ENCODE measurements around the gene NPAS2. TPM values are rescaled to one million over a fixed set of nuclear protein-coding genes. Genes with fewer than 3 reads are reported as not detected.

The NPAS2 gene
- total RNA-seq, 1 donor from 2014 or later: 39.4 TPM

DNA sequence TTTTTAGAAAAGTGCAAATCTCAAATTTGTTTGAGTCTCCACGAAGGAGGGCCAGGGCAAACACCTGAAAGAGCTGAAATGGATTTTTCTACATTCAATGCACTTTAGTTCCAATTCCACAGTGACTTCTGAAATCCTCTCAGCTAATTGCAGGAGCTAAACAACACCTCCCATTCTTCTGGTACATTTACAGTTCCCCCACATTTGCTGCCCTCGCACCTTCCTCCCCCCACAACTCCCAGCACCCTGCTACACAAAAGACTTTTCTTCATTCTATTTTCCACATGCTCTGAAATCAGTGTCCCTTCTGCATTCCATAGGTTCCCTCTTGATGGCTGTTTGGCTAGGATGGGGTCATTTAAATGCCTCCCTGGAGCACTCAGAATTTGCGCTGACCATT is 5.9 kb upstream of the NPAS2 start:
- H3K4me1 ChIP-seq: peaks cover 5% of the 10 kb centered on the region
- H3K27ac ChIP-seq: no peak overlapping the region
- Mint-ChIP-seq H3K27ac (peak overlapping the region; percentile 15), H3K4me1 (peaks cover 12% of the 10 kb centered on the region), H3K9me3 (peaks cover 6% of the 10 kb centered on the region), H3K27me3 (ENCODE audit: insufficient read depth, low read depth) (peaks cover 12% of the 10 kb centered on the region), H3K4me3 (no peak overlapping the region), H3K36me3 (no peaks in the 10 kb centered on the region)
- H3K4me2 ChIP-seq: no peak overlapping the region
- no peaks in the 10 kb centered on the region for H3K79me2 ChIP-seq (ENCODE audit: low read depth)
- H4K20me1 ChIP-seq (ENCODE audit: low read depth): no peaks in the 10 kb centered on the region
- no peak for TF ChIP-seq CTCF (IDR thresholded peaks at IDR 0.05)
- no peak for TF ChIP-seq EZH2 (IDR thresholded peaks at IDR 0.05)
- no peak for TF ChIP-seq EZH2phosphoT487 (IDR thresholded peaks at IDR 0.05)
- H3K36me3 ChIP-seq: no peaks in the 10 kb centered on the region
- H3K27me3 ChIP-seq: peaks cover 27% of the 10 kb centered on the region
- no peak overlapping the region for H3K9ac ChIP-seq
- DNase-seq (ENCODE audit: low spot score): no peak
- H3K9me3 ChIP-seq (ENCODE audit: low read depth): no peaks in the 10 kb centered on the region
- peaks cover 4% of the 10 kb centered on the region for H3F3A ChIP-seq (ENCODE audit: low read depth)
- H2AFZ ChIP-seq (replicated peaks): no peak overlapping the region
- no peak overlapping the region for H3K4me3 ChIP-seq

- no peaks in the 10 kb centered on the region for H4K20me1 ChIP-seq (ENCODE audit: low read depth)
- no peak overlapping the region for H3K9ac ChIP-seq
- H3K4me1 ChIP-seq: peaks cover 7% of the 10 kb centered on the region
- H3K4me1 Mint-ChIP-seq: peaks cover 12% of the 10 kb centered on the region
- H3K4me3 Mint-ChIP-seq: no peak overlapping the region
- no peaks in the 10 kb centered on the region for H3K9me3 ChIP-seq (ENCODE audit: low read depth)
- no peak overlapping the region for H3K27ac Mint-ChIP-seq
- peaks cover 4% of the 10 kb centered on the region for H3F3A ChIP-seq (ENCODE audit: low read depth)
- DNase-seq (ENCODE audit: low spot score): no peak
- H3K27me3 ChIP-seq: peaks cover 31% of the 10 kb centered on the region
- H3K36me3 ChIP-seq: no peaks in the 10 kb centered on the region
- TF ChIP-seq EZH2 (IDR thresholded peaks at IDR 0.05) (no peak), CTCF (IDR thresholded peaks at IDR 0.05) (no peak), EZH2phosphoT487 (IDR thresholded peaks at IDR 0.05) (no peak)
- H3K36me3 Mint-ChIP-seq: no peaks in the 10 kb centered on the region
- H2AFZ ChIP-seq (replicated peaks): no peak overlapping the region
- peaks cover 6% of the 10 kb centered on the region for H3K9me3 Mint-ChIP-seq
- peaks cover 12% of the 10 kb centered on the region for H3K27me3 Mint-ChIP-seq (ENCODE audit: insufficient read depth, low read depth)
- no peaks in the 10 kb centered on the region for H3K79me2 ChIP-seq (ENCODE audit: low read depth)
- H3K4me2 ChIP-seq: no peak overlapping the region
- H3K27ac ChIP-seq: no peak overlapping the region
- no peak overlapping the region for H3K4me3 ChIP-seq
Observed at GRCh38 chr2:100814453-100814852, 5.5 kb upstream of the NPAS2 start.

DNA sequence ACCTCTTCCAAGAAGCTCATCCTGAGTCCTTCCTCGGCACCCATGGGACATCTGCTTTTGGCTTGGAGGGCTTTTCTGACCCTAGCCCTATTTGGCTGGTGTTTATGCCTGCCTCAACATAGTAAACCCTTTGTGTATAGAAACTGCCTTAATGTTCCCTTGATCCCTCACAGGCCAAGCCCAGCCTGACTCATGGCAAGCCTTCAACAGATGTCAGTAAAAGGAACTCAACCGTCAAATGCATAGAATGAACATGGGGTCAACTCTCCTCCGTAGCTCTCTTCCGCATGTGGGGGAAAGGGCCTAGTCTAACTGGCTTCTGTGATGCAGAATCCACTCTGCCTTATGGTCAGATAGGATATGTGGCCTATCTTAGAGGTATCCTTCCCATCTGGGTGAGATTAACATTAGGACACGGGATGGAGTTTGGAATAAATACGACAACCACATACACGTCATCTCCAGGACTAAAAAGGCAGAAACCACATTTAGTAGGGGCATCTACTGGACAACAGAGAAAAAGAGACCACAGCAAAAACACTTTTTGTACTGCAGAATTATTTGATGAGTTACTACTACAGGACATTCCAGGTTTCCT is 2.5 kb upstream of the NPAS2 start:
- Histone ChIP-seq H3K27me3 (peaks cover 62% of the 10 kb centered on the region), H3K79me2 (ENCODE audit: low read depth) (no peaks in the 10 kb centered on the region), H3K4me2 (no peak overlapping the region), H3K4me3 (no peak overlapping the region), H3K4me1 (peaks cover 20% of the 10 kb centered on the region), H3K9ac (no peak overlapping the region), H3F3A (ENCODE audit: low read depth) (peaks cover 15% of the 10 kb centered on the region), H4K20me1 (ENCODE audit: low read depth) (peaks cover 9% of the 10 kb centered on the region), H2AFZ (replicated peaks) (no peak overlapping the region), H3K36me3 (no peaks in the 10 kb centered on the region), H3K9me3 (ENCODE audit: low read depth) (no peaks in the 10 kb centered on the region), H3K27ac (no peak overlapping the region)
- H3K27ac Mint-ChIP-seq: no peak overlapping the region
- H3K27me3 Mint-ChIP-seq (ENCODE audit: insufficient read depth, low read depth): peaks cover 28% of the 10 kb centered on the region
- TF ChIP-seq EZH2 (IDR thresholded peaks at IDR 0.05) (no peak), CTCF (IDR thresholded peaks at IDR 0.05) (no peak), EZH2phosphoT487 (IDR thresholded peaks at IDR 0.05) (no peak)
- no peaks in the 10 kb centered on the region for H3K36me3 Mint-ChIP-seq
- H3K4me3 Mint-ChIP-seq: peak overlapping the region; percentile 6
- no peak for DNase-seq (ENCODE audit: low spot score)
- peaks cover 18% of the 10 kb centered on the region for H3K4me1 Mint-ChIP-seq
- H3K9me3 Mint-ChIP-seq: no peaks in the 10 kb centered on the region
